Measurements from ENCODE around the gene ZP2. TPM values are rescaled to one million over a fixed set of nuclear protein-coding genes. Genes with fewer than 3 reads are reported as not detected.
"Not testable (repeated sequence)": the region's sequence is repeated elsewhere in the genome, so short reads cannot be mapped to it uniquely, and the experiment has no call there.

ZP2 gene
- total RNA-seq, 1 donor from 2014 or later: 2.1 TPM

GRCh38 chr16:21170116-21170515 is 41.3 kb downstream of the ZP2 start:
- DNase-seq: not testable (repeated sequence)

GRCh38 chr16:21169249-21169981 is 42.0 kb downstream of the ZP2 start:
- no peak for DNase-seq

- no peak for DNase-seq
These were observed 43.3 kb downstream of the ZP2 start for GRCh38 chr16:21167929-21168602.

- DNase-seq: no peak
These were observed 44.0 kb downstream of the ZP2 start for GRCh38 chr16:21167360-21167759.

GRCh38 chr16:21166561-21166961 is 44.8 kb downstream of the ZP2 start:
- DNase-seq: no peak

GRCh38 chr16:21164521-21165168 is 46.7 kb downstream of the ZP2 start:
- DNase-seq: no peak

GRCh38 chr16:21163576-21163975 is 47.8 kb downstream of the ZP2 start:
- DNase-seq: no peak

- peak; percentile 91 for DNase-seq
These were observed 48.7 kb downstream of the ZP2 start for GRCh38 chr16:21162661-21163151.

- DNase-seq: no peak
These were observed 50.2 kb downstream of the ZP2 start for GRCh38 chr16:21161211-21161610.

- DNase-seq: no peak
These were observed 51.1 kb downstream of the ZP2 start for GRCh38 chr16:21160276-21160675.

GRCh38 chr16:21159281-21159951 is 52.0 kb downstream of the ZP2 start:
- DNase-seq: peak; percentile 41

GRCh38 chr16:21158208-21159110 is 52.9 kb downstream of the ZP2 start, which contains the start of gene LDAF1:
TSS of gene LDAF1 (plus strand) at chr16:21158674. CDS start at chr16:21161183, 2,509 bp downstream.
- peak; percentile 86 for DNase-seq

GRCh38 chr16:21157632-21158031 is 53.7 kb downstream of the ZP2 start:
- DNase-seq: no peak

- peak; percentile 84 for DNase-seq
These were observed 54.5 kb downstream of the ZP2 start for GRCh38 chr16:21156767-21157467.

- DNase-seq: not testable (repeated sequence)
These were observed 55.4 kb downstream of the ZP2 start for GRCh38 chr16:21156011-21156410.

- DNase-seq: not testable (repeated sequence)
These were observed 58.1 kb downstream of the ZP2 start for GRCh38 chr16:21153124-21153729.

GRCh38 chr16:21152160-21153030 is 59.0 kb downstream of the ZP2 start:
- not testable (repeated sequence) for DNase-seq

GRCh38 chr16:21150375-21151001 is 60.9 kb downstream of the ZP2 start, which contains the start of gene DNAH3:
TSS of gene DNAH3 (minus strand) at chr16:21150846. CDS start at chr16:21150319, 527 bp downstream.
- DNase-seq: peak; percentile 52

Measured in tongue (tissue), 2 donors.